CD8-positive, alpha-beta memory T cell (primary cell): ENCODE results near the gene CYRIA. TPM values are rescaled to one million over a fixed set of nuclear protein-coding genes. Genes with fewer than 3 reads are reported as not detected.

Source experiments
- CTCF ChIA-PET: fragments of 350-600 bp; sonication (Branson Sonifier 250); formaldehyde crosslinking; loops from one replicate; lab custom pipeline; 2021; ENCODE audit warnings: antibody characterized with exemption; lab: Charles Lee
- POLR2A ChIA-PET: fragments of 350-600 bp; sonication (Branson Sonifier 250); formaldehyde crosslinking; loops from one replicate; lab custom pipeline; 2021; ENCODE audit warnings: antibody characterized with exemption; lab: Charles Lee
- DNase-seq, 5 donors: peaks; one replicate each; pipeline versions ENCODE4 v3.0.0 to v3.0.0-alpha.2; 2020 to 2022; ENCODE audit warnings: mixed read lengths in 1 of 5
- H3K27ac ChIP-seq: one replicate; pipeline ENCODE4 v1.7.0; 2013; ENCODE audit warnings: low read depth, mild to moderate bottlenecking, low read length, moderate library complexity
- H3K27me3 ChIP-seq: 2 replicates; pipeline ENCODE4 v1.7.0; 2013; ENCODE audit warnings: low read length, mild to moderate bottlenecking; ENCODE audit not compliant: insufficient read depth, poor library complexity, severe bottlenecking
- H3K36me3 ChIP-seq: 2 replicates; pipeline ENCODE4 v1.7.0; 2013; ENCODE audit warnings: mild to moderate bottlenecking, low read length, moderate library complexity; ENCODE audit not compliant: insufficient read depth
- H3K4me1 ChIP-seq: 2 replicates; pipeline ENCODE4 v1.7.0; 2013; ENCODE audit warnings: mild to moderate bottlenecking, low read length, moderate library complexity; ENCODE audit not compliant: insufficient read depth
- H3K4me3 ChIP-seq: 2 replicates; pipeline ENCODE4 v1.7.0; 2013; ENCODE audit warnings: mild to moderate bottlenecking, low read length
- H3K9me3 ChIP-seq: 2 replicates; pipeline ENCODE4 v1.7.0; 2013; ENCODE audit warnings: mild to moderate bottlenecking, low read length
- H3K27ac Mint-ChIP-seq, 8 donors: one replicate each; pipeline ENCODE4 v1.8.0; 2020 to 2021; ENCODE audit warnings: mixed read lengths in 8 of 8, mild to moderate bottlenecking in 6 of 8, inconsistent platforms in 3 of 8, moderate library complexity in 3 of 8
- H3K27me3 Mint-ChIP-seq, 2 donors: one replicate each; pipeline ENCODE4 v1.8.0; 2020 to 2021; ENCODE audit warnings: mixed read lengths in 2 of 2, mild to moderate bottlenecking in 1 of 2, moderate library complexity in 1 of 2
- H3K36me3 Mint-ChIP-seq, 3 donors: one replicate each; pipeline ENCODE4 v1.8.0; 2020 to 2021; ENCODE audit warnings: mixed read lengths in 3 of 3, inconsistent platforms in 1 of 3, mild to moderate bottlenecking in 1 of 3
- H3K4me1 Mint-ChIP-seq, 3 donors: one replicate each; pipeline ENCODE4 v1.8.0; 2020 to 2021; ENCODE audit warnings: mixed read lengths in 3 of 3, inconsistent platforms in 1 of 3, mild to moderate bottlenecking in 1 of 3
- H3K4me3 Mint-ChIP-seq, 7 donors: one replicate each; pipeline ENCODE4 v1.8.0; 2020 to 2021; ENCODE audit warnings: mixed read lengths in 7 of 7, mild to moderate bottlenecking in 6 of 7, moderate library complexity in 4 of 7, inconsistent platforms in 2 of 7
- H3K9me3 Mint-ChIP-seq, 5 donors: one replicate each; pipeline ENCODE4 v1.8.0; 2020 to 2022; ENCODE audit warnings: mixed read lengths in 5 of 5, mild to moderate bottlenecking in 3 of 5, moderate library complexity in 2 of 5, inconsistent platforms in 1 of 5
- polyA plus RNA-seq: library from polyadenylated mRNA; unstranded; fragments of 300-500 nt; fragmentation: Illumina TruSeq; gene quantifications from one replicate; pipeline ENCODE4 v1.2.3, GENCODE V29; 2021
- total RNA-seq, 2 experiments: library from RNA; stranded (reverse); gene quantifications; one replicate each; pipeline ENCODE4 v1.2.3, GENCODE V29; 2021

Gene CYRIA
- total and polyA plus RNA-seq, 3 experiments from 2014 or later = 1.0 to 6.3 (median 1.2) TPM

- peaks cover 0 to 2% (median 0%) of the 10 kb centered on the region in 5 donors for H3K9me3 Mint-ChIP-seq
- DNase-seq = no peak
- no peaks in the 10 kb centered on the region for H3K4me1 ChIP-seq
- H3K36me3 ChIP-seq = no peaks in the 10 kb centered on the region
- no peak overlapping the region for H3K27ac ChIP-seq
- ChIA-PET POLR2A (no interaction called here), CTCF (no interaction called here)
- H3K27ac Mint-ChIP-seq = no peak overlapping the region
- H3K27me3 Mint-ChIP-seq = peaks cover 0 to 1% of the 10 kb centered on the region in 2 donors
- H3K4me3 Mint-ChIP-seq = no peak overlapping the region
- H3K36me3 Mint-ChIP-seq = no peaks in the 10 kb centered on the region
- H3K4me1 Mint-ChIP-seq = no peaks in the 10 kb centered on the region
- H3K27me3 ChIP-seq = no peaks in the 10 kb centered on the region
- H3K4me3 ChIP-seq = no peak overlapping the region
- H3K9me3 ChIP-seq = no peaks in the 10 kb centered on the region
Observed at GRCh38 chr2:16687955-16688354, 22.3 kb upstream of the CYRIA start.

- no peaks in the 10 kb centered on the region for H3K4me1 ChIP-seq
- POLR2A ChIA-PET = no interaction called here
- no peaks in the 10 kb centered on the region for H3K9me3 ChIP-seq
- Mint-ChIP-seq H3K9me3 (peaks cover 0 to 2% (median 0%) of the 10 kb centered on the region in 5 donors), H3K27ac (no peak overlapping the region), H3K4me1 (no peaks in the 10 kb centered on the region), H3K27me3 (peaks cover 0 to 1% of the 10 kb centered on the region in 2 donors), H3K36me3 (no peaks in the 10 kb centered on the region), H3K4me3 (no peak overlapping the region)
- no peak overlapping the region for H3K27ac ChIP-seq
- H3K36me3 ChIP-seq = no peaks in the 10 kb centered on the region
- no peak for DNase-seq
- CTCF ChIA-PET = no interaction called here
- H3K4me3 ChIP-seq = no peak overlapping the region
- H3K27me3 ChIP-seq = no peaks in the 10 kb centered on the region
Observed at GRCh38 chr2:16687222-16687621, 21.6 kb upstream of the CYRIA start.

- DNase-seq = no peak
- Mint-ChIP-seq H3K4me1 (no peaks in the 10 kb centered on the region), H3K4me3 (no peak overlapping the region), H3K27me3 (peaks cover 0 to 1% of the 10 kb centered on the region in 2 donors), H3K36me3 (no peaks in the 10 kb centered on the region), H3K27ac (no peak overlapping the region), H3K9me3 (peaks cover 0 to 2% (median 0%) of the 10 kb centered on the region in 5 donors)
- Histone ChIP-seq H3K36me3 (no peaks in the 10 kb centered on the region), H3K9me3 (no peaks in the 10 kb centered on the region), H3K4me3 (no peak overlapping the region), H3K27me3 (no peaks in the 10 kb centered on the region), H3K4me1 (no peaks in the 10 kb centered on the region), H3K27ac (no peak overlapping the region)
- POLR2A ChIA-PET = no interaction called here
- CTCF ChIA-PET = no interaction called here
Observed at GRCh38 chr2:16686641-16687040, 21.0 kb upstream of the CYRIA start.

- H3K4me3 Mint-ChIP-seq = no peak overlapping the region
- H3K36me3 Mint-ChIP-seq = no peaks in the 10 kb centered on the region
- ChIA-PET CTCF (no interaction called here), POLR2A (no interaction called here)
- H3K27ac Mint-ChIP-seq = no peak overlapping the region
- no peak overlapping the region for H3K27ac ChIP-seq
- no peak for DNase-seq
- no peak overlapping the region for H3K4me3 ChIP-seq
- H3K9me3 Mint-ChIP-seq = peaks cover 0 to 3% (median 2%) of the 10 kb centered on the region in 5 donors
- no peaks in the 10 kb centered on the region for H3K4me1 ChIP-seq
- H3K27me3 ChIP-seq = no peaks in the 10 kb centered on the region
- H3K9me3 ChIP-seq = no peaks in the 10 kb centered on the region
- no peaks in the 10 kb centered on the region for H3K27me3 Mint-ChIP-seq
- H3K4me1 Mint-ChIP-seq = no peaks in the 10 kb centered on the region
- no peaks in the 10 kb centered on the region for H3K36me3 ChIP-seq
Observed at GRCh38 chr2:16685340-16685715, 19.7 kb upstream of the CYRIA start.

GRCh38 chr2:16684676-16685339, 19.2 kb upstream of the CYRIA start:
- H3K27ac Mint-ChIP-seq = no peak overlapping the region
- DNase-seq = no peak
- ChIA-PET CTCF (no interaction called here), POLR2A (no interaction called here)
- H3K4me1 ChIP-seq = no peaks in the 10 kb centered on the region
- H3K27me3 ChIP-seq = no peaks in the 10 kb centered on the region
- H3K36me3 Mint-ChIP-seq = no peaks in the 10 kb centered on the region
- no peaks in the 10 kb centered on the region for H3K27me3 Mint-ChIP-seq
- peaks cover 0 to 3% (median 0%) of the 10 kb centered on the region in 5 donors for H3K9me3 Mint-ChIP-seq
- H3K9me3 ChIP-seq = no peaks in the 10 kb centered on the region
- no peak overlapping the region for H3K4me3 ChIP-seq
- no peaks in the 10 kb centered on the region for H3K36me3 ChIP-seq
- H3K4me3 Mint-ChIP-seq = no peak overlapping the region
- H3K27ac ChIP-seq = no peak overlapping the region
- H3K4me1 Mint-ChIP-seq = no peaks in the 10 kb centered on the region

- no peaks in the 10 kb centered on the region for H3K4me1 ChIP-seq
- Mint-ChIP-seq H3K4me1 (no peaks in the 10 kb centered on the region), H3K9me3 (peaks cover 0 to 4% (median 3%) of the 10 kb centered on the region in 5 donors), H3K4me3 (no peak overlapping the region), H3K27ac (no peak overlapping the region), H3K27me3 (no peaks in the 10 kb centered on the region), H3K36me3 (no peaks in the 10 kb centered on the region)
- H3K27me3 ChIP-seq = no peaks in the 10 kb centered on the region
- CTCF ChIA-PET = no interaction called here
- H3K4me3 ChIP-seq = no peak overlapping the region
- no peak overlapping the region for H3K27ac ChIP-seq
- no peaks in the 10 kb centered on the region for H3K9me3 ChIP-seq
- H3K36me3 ChIP-seq = no peaks in the 10 kb centered on the region
- DNase-seq = no peak
- POLR2A ChIA-PET = no interaction called here
Observed at GRCh38 chr2:16683576-16683975, 17.9 kb upstream of the CYRIA start.

- Histone ChIP-seq H3K4me3 (no peak overlapping the region), H3K36me3 (no peaks in the 10 kb centered on the region), H3K4me1 (no peaks in the 10 kb centered on the region), H3K9me3 (no peaks in the 10 kb centered on the region), H3K27me3 (no peaks in the 10 kb centered on the region), H3K27ac (no peak overlapping the region)
- Mint-ChIP-seq H3K27ac (no peak overlapping the region), H3K27me3 (no peaks in the 10 kb centered on the region), H3K36me3 (no peaks in the 10 kb centered on the region), H3K9me3 (peaks cover 3 to 14% (median 10%) of the 10 kb centered on the region in 5 donors), H3K4me3 (no peak overlapping the region), H3K4me1 (no peaks in the 10 kb centered on the region)
- ChIA-PET CTCF (no interaction called here), POLR2A (no interaction called here)
- no peak for DNase-seq
Observed at GRCh38 chr2:16682431-16683118, 16.9 kb upstream of the CYRIA start.

- Mint-ChIP-seq H3K27me3 (no peaks in the 10 kb centered on the region), H3K9me3 (peaks cover 3 to 14% (median 10%) of the 10 kb centered on the region in 5 donors), H3K4me1 (no peaks in the 10 kb centered on the region), H3K4me3 (no peak overlapping the region), H3K27ac (no peak overlapping the region), H3K36me3 (no peaks in the 10 kb centered on the region)
- H3K36me3 ChIP-seq = no peaks in the 10 kb centered on the region
- DNase-seq = no peak
- H3K9me3 ChIP-seq = no peaks in the 10 kb centered on the region
- CTCF ChIA-PET = no interaction called here
- H3K27me3 ChIP-seq = no peaks in the 10 kb centered on the region
- H3K4me1 ChIP-seq = no peaks in the 10 kb centered on the region
- no peak overlapping the region for H3K4me3 ChIP-seq
- POLR2A ChIA-PET = no interaction called here
- H3K27ac ChIP-seq = no peak overlapping the region
Observed at GRCh38 chr2:16680781-16681180, 15.1 kb upstream of the CYRIA start.
